Heart left ventricle (tissue), 16 donors: Measurements from ENCODE around the gene PPM1L. TPM values are rescaled to one million over a fixed set of nuclear protein-coding genes. Genes with fewer than 3 reads are reported as not detected.
A peak's percentile ranks its signal among the peaks of the same experiment; 100 is the strongest.

ENCODE experiments used
- ATAC-seq, 4 donors: fragments of 200-7000 bp; cut with Tn5 transposase; one replicate each; pipeline ENCODE4 v1.9.1; 2020 to 2022; ENCODE audit warnings: moderate library complexity in 4 of 4, mild to moderate bottlenecking in 3 of 4, moderate number of reproducible peaks in 1 of 4
- DNase-seq, 5 donors: peaks; one replicate each; pipeline ENCODE4 v3.0.0-alpha.2; 2020
- H3K27ac ChIP-seq, 12 donors: fragments of 200-600 bp; sonication (generic) in 4 of 12; one replicate each; pipeline versions ENCODE4 v1.5.0 to v1.8.0; 2016 to 2022; ENCODE audit warnings: mild to moderate bottlenecking in 2 of 12
- H3K27me3 ChIP-seq, 9 donors: fragments of 200-600 bp; sonication (generic) in 2 of 9; one replicate each; pipeline versions ENCODE4 v1.5.1 to v1.8.0; 2016 to 2022; ENCODE audit warnings: mild to moderate bottlenecking in 3 of 9
- H3K36me3 ChIP-seq, 9 donors: fragments of 200-600 bp; sonication (generic) in 2 of 9; one replicate each; pipeline versions ENCODE4 v1.5.0 to v1.8.0; 2018 to 2022; ENCODE audit warnings: mild to moderate bottlenecking in 2 of 9
- H3K4me1 ChIP-seq, 12 donors: fragments of 200-600 bp; sonication (generic) in 4 of 12; one replicate each; pipeline versions ENCODE4 v1.5.0 to v1.8.0; 2016 to 2022; ENCODE audit warnings: mild to moderate bottlenecking in 3 of 12
- H3K4me3 ChIP-seq, 12 donors: fragments of 200-600 bp; sonication (generic) in 4 of 12; one replicate each; pipeline versions ENCODE4 v1.5.0 to v1.8.0; 2017 to 2022; ENCODE audit warnings: mild to moderate bottlenecking in 9 of 12, moderate library complexity in 4 of 12
- H3K9me3 ChIP-seq, 12 donors: fragments of 200-600 bp; sonication (generic) in 4 of 12; one replicate each; pipeline versions ENCODE4 v1.5.0 to v1.8.0; 2016 to 2022; ENCODE audit warnings: mild to moderate bottlenecking in 1 of 12
- CTCF ChIP-seq, 12 donors: fragments of 200-600 bp; sonication (generic) in 4 of 12; IDR thresholded peaks; one replicate each; pipeline versions ENCODE4 v1.5.0 to v1.8.0; 2018 to 2022; ENCODE audit warnings: antibody characterized with exemption in 12 of 12, mild to moderate bottlenecking in 5 of 12
- POLR2A ChIP-seq, 2 donors: fragments of 450-650 bp; IDR thresholded peaks; one replicate each; pipeline ENCODE4 v1.6.1; 2017; ENCODE audit warnings: antibody characterized with exemption in 2 of 2, mild to moderate bottlenecking in 2 of 2, moderate library complexity in 2 of 2
- WGBS, 4 donors: extraction: QIAGEN DNeasy Blood & Tissue Kit in 2 of 4; methylation state at CpG; one replicate each; pipeline versions ENCODE4 v1.1.5 to v1.1.7; 2013 to 2018; 5-methylcytosine and 5-hydroxymethylcytosine counted together
- intact Hi-C, 10 donors: fragments of 100-400 bp; cut with DNase I; formaldehyde crosslinking; loops; one replicate each; pipeline versions ENCODE4 v1.11.1 to v1.14.2; 2022
- polyA plus RNA-seq, 2 donors: library from polyadenylated mRNA; stranded (reverse); fragments of 200-250 nt; gene quantifications; one replicate each; pipeline ENCODE4 v1.2.3, GENCODE V29; 2013
- total RNA-seq, 9 donors: library from RNA; depleted of rRNA in 2 of 9; stranded (reverse); fragments of >200 nt in 2 of 9; fragmentation: NEBNext Ultra II Directional in 3 of 9; extraction: Animal tissue kit (Norgen Biotek cat#: 25700) in 3 of 9; gene quantifications; one replicate each; pipeline versions ENCODE4 v1.1.0 to v1.2.4, GENCODE V29; 2016 to 2023
- donor health status: ischemic (EF 13 %, LVEDD 7.1; RV severe dilation, severe dysfunction).
- donor health status: healthy with polysubstance abuse.
- donor health status: DM: no; HTN: yes; CAD: no.
- donor health status: DM: no; HTN: no; CAD: no.
- donor health status: ischemic (EF 25% LVEDD 6.9; RV normal size, moderate dysfunction).
- donor health status: ischemic (EF 25% LVEDD 5.7; RV mildly dilated, moderate dysfunction).
- donor health status: healthy.
- donor health status: DM: yes; HTN: yes; CAD: no.
- donor health status: ischemic (EF 35%, LVEDD 5.7; RV mildly dilated, moderate dysfunction).
- donor health status: nonischemic (EF 11% LVEDD 7.7; RV severe dilation, severe dysfunction).
- donor health status: DM: yes; HTN: yes; CAD: no.
- donor health status: PGD.
- donor health status: ischemic (EF 29% LVEDD 5.4; RV normal size, mild dysfunction).
- donor health status: nonischemic (EF 23%, LVEDD 6.1; RV moderate dilation, normal function).

Gene PPM1L
- total and polyA plus RNA-seq, 11 donors: 6.2 to 89.6 (median 41.7) TPM

GRCh38 chr3:160735826-160736225 is 20.2 kb upstream of the PPM1L start:
- Histone ChIP-seq H3K9me3 (no peaks in the 10 kb centered on the region), H3K27ac (no peak overlapping the region), H3K36me3 (no peaks in the 10 kb centered on the region), H3K27me3 (no peaks in the 10 kb centered on the region), H3K4me3 (no peak overlapping the region), H3K4me1 (peaks cover 0 to 23% (median 4%) of the 10 kb centered on the region in 12 donors)
- WGBS, 4 donors: 45 to 66% (median 51%) methylated on average over 1 of the region's 1 CpG
- peak in 1 of 5 donors; percentile 12 for DNase-seq
- peak; percentile 54 to 74 (median 72) for ATAC-seq
- no peak for TF ChIP-seq CTCF (IDR thresholded peaks at IDR 0.05)
- no peak for TF ChIP-seq POLR2A (IDR thresholded peaks at IDR 0.05)
- intact Hi-C loops: no loop called here

- peak overlapping the region in 2 of 12 donors; percentile 37 to 42 for H3K27ac ChIP-seq
- 75 to 80% (median 79%) methylated on average over 2 of the region's 2 CpGs for WGBS, 4 donors
- intact Hi-C loops: loop anchor here in 1 of 10 donors (2.0 kb wide), 1 partner anchor 17 kb away; no protein-coding TSS in a partner anchor
Measured at GRCh38 chr3:160738048-160738447, 18.0 kb upstream of the PPM1L start.

GRCh38 chr3:160739079-160739478 is 17.0 kb upstream of the PPM1L start:
- intact Hi-C loops: loop anchor here in 1 of 10 donors (2.0 kb wide), 1 partner anchor 16 kb away; no protein-coding TSS in a partner anchor
- Histone ChIP-seq H3K27ac (peak overlapping the region in 7 of 12 donors; percentile 36 to 63 (median 42)), H3K4me1 (peaks cover 0 to 23% (median 4%) of the 10 kb centered on the region in 12 donors), H3K9me3 (no peaks in the 10 kb centered on the region), H3K4me3 (no peak overlapping the region), H3K27me3 (no peaks in the 10 kb centered on the region), H3K36me3 (no peaks in the 10 kb centered on the region)
- 0 to 33% (median 26%) methylated on average over 1 of the region's 1 CpG for WGBS, 4 donors
- peak; percentile 93 to 96 (median 96) for ATAC-seq
- TF ChIP-seq CTCF (IDR thresholded peaks at IDR 0.05) (no peak), POLR2A (IDR thresholded peaks at IDR 0.05) (no peak)
- DNase-seq: peak in 4 of 5 donors; percentile 39 to 66 (median 57)

More at GRCh38 chr3:160738048-160738447, 18.0 kb upstream of the PPM1L start:
- Histone ChIP-seq H3K4me1 (peaks cover 0 to 23% (median 4%) of the 10 kb centered on the region in 12 donors), H3K36me3 (no peaks in the 10 kb centered on the region), H3K9me3 (no peaks in the 10 kb centered on the region), H3K4me3 (no peak overlapping the region), H3K27me3 (no peaks in the 10 kb centered on the region)
- ATAC-seq (no peak), DNase-seq (no peak)
- TF ChIP-seq POLR2A (IDR thresholded peaks at IDR 0.05): no peak
- no peak for TF ChIP-seq CTCF (IDR thresholded peaks at IDR 0.05)

GRCh38 chr3:160746976-160747375 is 9.1 kb upstream of the PPM1L start:
- Histone ChIP-seq H3K4me3 (peak overlapping the region in 2 of 12 donors; percentile 1 to 21), H3K27ac (no peak overlapping the region), H3K36me3 (no peaks in the 10 kb centered on the region), H3K4me1 (peaks cover 0 to 20% (median 12%) of the 10 kb centered on the region in 12 donors), H3K27me3 (no peaks in the 10 kb centered on the region), H3K9me3 (no peaks in the 10 kb centered on the region)
- ATAC-seq: no peak
- intact Hi-C loops: no loop called here
- no peak for TF ChIP-seq CTCF (IDR thresholded peaks at IDR 0.05)
- no peak for TF ChIP-seq POLR2A (IDR thresholded peaks at IDR 0.05)
- 37 to 55% (median 42%) methylated on average over 2 of the region's 2 CpGs for WGBS, 4 donors
- DNase-seq: no peak
